ENCODE results near the gene MXRA8. TPM values are rescaled to one million over a fixed set of nuclear protein-coding genes. Genes with fewer than 3 reads are reported as not detected.
A peak's percentile ranks its signal among the peaks of the same experiment; 100 is the strongest.

The MXRA8 gene
- total RNA-seq, 6 experiments from 2014 or later: 2.2 to 11.9 (median 3.3) TPM

DNA sequence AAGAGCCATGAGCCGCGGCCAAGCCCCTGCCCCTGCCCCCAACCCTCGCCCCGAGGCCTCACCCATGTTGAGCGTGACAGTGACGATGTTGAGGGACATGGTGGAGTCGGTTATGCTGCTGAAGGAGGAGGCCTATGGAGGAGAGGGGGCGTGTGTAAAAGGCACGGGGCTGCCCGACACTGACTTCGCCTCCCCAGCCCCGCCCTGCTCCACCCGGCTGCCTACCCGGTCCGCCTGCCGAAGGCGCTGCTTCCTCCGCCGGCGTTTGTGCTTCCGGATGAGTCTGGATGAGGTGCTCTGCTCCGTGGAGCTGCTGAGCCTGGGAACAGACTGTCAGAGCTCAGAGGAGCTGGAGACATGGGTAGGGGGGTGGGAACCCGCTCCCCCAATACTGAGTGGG, 18.2 kb downstream of the MXRA8 start:
- no peak for DNase-seq
- ATAC-seq: no peak

DNA sequence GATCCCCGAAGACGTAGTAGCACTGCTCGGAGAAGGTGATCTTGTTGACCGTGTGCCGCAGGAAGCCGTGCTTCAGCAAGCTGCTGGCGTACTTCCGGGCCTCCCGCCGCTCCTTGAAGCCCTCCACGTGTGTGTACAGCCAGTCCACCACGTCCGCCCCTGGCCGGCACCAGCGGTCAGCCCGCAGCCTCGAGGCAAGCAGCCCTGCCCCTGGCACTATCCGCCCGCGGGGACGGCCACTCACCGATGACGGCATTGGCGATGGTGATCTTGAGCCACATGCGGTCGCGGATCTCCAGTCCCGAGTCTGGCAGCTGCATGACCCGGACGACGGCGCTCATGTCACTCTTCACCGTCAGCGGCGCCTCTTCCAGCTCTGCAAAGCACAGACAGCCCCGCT, 20.1 kb downstream of the MXRA8 start:
- Histone ChIP-seq H3K9me3 (no peaks in the 10 kb centered on the region), H3K4me3 (no peak overlapping the region), H3K27me3 (no peaks in the 10 kb centered on the region), H3K27ac (no peak overlapping the region), H3K36me3 (peaks cover 0 to 18% (median 2%) of the 10 kb centered on the region in 4 donors), H3K4me1 (peaks cover 0 to 2% (median 0%) of the 10 kb centered on the region in 4 donors)
- WGBS (ENCODE audit: insufficient coverage, low coverage, low lambda C conversion rate, missing lambda C conversion rate): no CpG with 5 or more reads among the region's 36 CpGs
- TF ChIP-seq, protein P1, sequence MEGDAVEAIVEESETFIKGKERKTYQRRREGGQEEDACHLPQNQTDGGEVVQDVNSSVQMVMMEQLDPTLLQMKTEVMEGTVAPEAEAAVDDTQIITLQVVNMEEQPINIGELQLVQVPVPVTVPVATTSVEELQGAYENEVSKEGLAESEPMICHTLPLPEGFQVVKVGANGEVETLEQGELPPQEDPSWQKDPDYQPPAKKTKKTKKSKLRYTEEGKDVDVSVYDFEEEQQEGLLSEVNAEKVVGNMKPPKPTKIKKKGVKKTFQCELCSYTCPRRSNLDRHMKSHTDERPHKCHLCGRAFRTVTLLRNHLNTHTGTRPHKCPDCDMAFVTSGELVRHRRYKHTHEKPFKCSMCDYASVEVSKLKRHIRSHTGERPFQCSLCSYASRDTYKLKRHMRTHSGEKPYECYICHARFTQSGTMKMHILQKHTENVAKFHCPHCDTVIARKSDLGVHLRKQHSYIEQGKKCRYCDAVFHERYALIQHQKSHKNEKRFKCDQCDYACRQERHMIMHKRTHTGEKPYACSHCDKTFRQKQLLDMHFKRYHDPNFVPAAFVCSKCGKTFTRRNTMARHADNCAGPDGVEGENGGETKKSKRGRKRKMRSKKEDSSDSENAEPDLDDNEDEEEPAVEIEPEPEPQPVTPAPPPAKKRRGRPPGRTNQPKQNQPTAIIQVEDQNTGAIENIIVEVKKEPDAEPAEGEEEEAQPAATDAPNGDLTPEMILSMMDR (IDR thresholded peaks at IDR 0.05): no peak
- TF ChIP-seq POLR2A (IDR thresholded peaks at IDR 0.05): no peak
- ATAC-seq (no peak), DNase-seq (no peak)
- intact Hi-C loops (cut with DNase I): no loop called here

More for the DNA sequence above, 18.2 kb downstream of the MXRA8 start:
- no peak for TF ChIP-seq POLR2A (IDR thresholded peaks at IDR 0.05)
- TF ChIP-seq, protein P1 (IDR thresholded peaks at IDR 0.05): no peak
- H3K4me3 ChIP-seq: no peak overlapping the region
- intact Hi-C loops (cut with DNase I): no loop called here
- no peaks in the 10 kb centered on the region for H3K27me3 ChIP-seq
- H3K36me3 ChIP-seq: peaks cover 0 to 18% (median 2%) of the 10 kb centered on the region in 4 donors
- 90% methylated on average over 10 of the region's 23 CpGs for WGBS (ENCODE audit: insufficient coverage, low coverage, low lambda C conversion rate, missing lambda C conversion rate)
- no peak overlapping the region for H3K27ac ChIP-seq
- peaks cover 0 to 21% (median 12%) of the 10 kb centered on the region in 4 donors for H3K4me1 ChIP-seq
- H3K9me3 ChIP-seq: no peaks in the 10 kb centered on the region

DNA sequence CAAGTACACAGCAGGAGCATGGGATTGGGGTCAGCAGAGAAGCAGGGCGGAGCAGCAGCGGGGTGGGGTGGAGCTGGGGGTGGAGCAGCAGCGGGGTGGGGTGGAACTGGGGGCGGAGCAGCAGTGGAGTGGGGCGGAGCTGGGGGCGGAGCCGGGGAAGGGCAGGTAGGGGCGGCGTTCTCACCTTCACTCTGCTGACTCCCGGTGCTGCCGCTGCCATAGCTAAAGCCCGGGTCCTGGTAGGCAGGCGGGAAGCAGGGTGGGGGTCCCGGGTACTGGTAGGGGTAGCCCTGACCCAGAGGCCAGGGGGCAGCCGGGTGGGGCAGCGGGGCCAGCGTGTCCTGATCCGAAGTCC, 20.6 kb downstream of the MXRA8 start:
- 55% methylated on average over 2 of the region's 18 CpGs for WGBS (ENCODE audit: insufficient coverage, low coverage, low lambda C conversion rate, missing lambda C conversion rate)
- ATAC-seq: peak in 3 of 4 donors; percentile 8 to 42 (median 18)
- Histone ChIP-seq H3K4me3 (no peak overlapping the region), H3K27me3 (no peaks in the 10 kb centered on the region), H3K36me3 (peaks cover 0 to 18% (median 2%) of the 10 kb centered on the region in 4 donors), H3K4me1 (no peaks in the 10 kb centered on the region), H3K9me3 (no peaks in the 10 kb centered on the region), H3K27ac (no peak overlapping the region)
- intact Hi-C loops (cut with DNase I): no loop called here
- DNase-seq: no peak
- TF ChIP-seq, protein P1 (IDR thresholded peaks at IDR 0.05): no peak
- no peak for TF ChIP-seq POLR2A (IDR thresholded peaks at IDR 0.05)

DNA sequence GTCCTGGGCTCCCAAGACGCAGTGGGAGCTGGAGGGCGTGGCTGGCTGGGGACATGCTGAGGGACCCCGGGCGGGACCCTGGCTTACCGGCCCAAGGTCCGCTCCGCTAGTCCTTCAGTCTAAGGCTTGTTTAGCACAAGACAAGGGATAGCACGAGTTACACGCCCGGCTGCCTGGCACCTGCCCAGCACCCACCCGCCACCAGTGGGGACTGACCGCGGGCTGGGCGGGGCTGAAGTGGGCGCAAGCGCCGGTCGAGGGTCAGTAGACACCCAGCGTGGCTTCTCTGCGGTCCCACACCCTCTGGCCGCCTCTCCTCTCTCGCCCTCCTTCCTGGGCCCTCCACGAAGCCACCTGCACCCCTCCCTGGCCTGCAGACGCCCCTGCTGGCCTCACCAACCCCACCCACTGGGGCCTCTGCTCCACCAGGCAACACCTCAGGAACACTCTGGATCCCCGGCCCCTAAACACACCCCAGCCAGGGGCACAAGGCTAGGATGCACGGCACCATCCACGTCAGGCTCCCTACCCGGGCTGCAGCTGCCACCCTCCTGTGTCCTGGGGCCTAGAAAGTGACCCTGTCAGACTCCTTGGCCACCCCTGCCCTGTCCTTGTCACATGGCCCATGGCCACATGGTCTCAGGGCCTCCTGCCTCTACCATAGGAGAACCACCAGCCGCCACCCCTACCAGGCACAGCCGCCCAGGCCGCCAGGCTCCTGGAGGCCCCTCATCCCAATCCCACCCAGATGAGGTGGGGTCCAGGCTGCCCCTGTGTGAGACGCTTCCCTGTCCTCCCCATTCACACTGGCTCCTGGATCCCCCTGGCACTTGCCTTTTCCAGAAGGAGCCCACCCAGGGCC, 21.2 kb downstream of the MXRA8 start:
- no peaks in the 10 kb centered on the region for H3K9me3 ChIP-seq
- intact Hi-C loops (cut with DNase I): no loop called here
- H3K27ac ChIP-seq: no peak overlapping the region
- H3K4me3 ChIP-seq: no peak overlapping the region
- 72% methylated on average over 5 of the region's 32 CpGs for WGBS (ENCODE audit: insufficient coverage, low coverage, low lambda C conversion rate, missing lambda C conversion rate)
- peaks cover 0 to 18% (median 2%) of the 10 kb centered on the region in 4 donors for H3K36me3 ChIP-seq
- no peak for ATAC-seq
- TF ChIP-seq, protein P1 (IDR thresholded peaks at IDR 0.05): no peak
- TF ChIP-seq POLR2A (IDR thresholded peaks at IDR 0.05): no peak
- H3K27me3 ChIP-seq: no peaks in the 10 kb centered on the region
- DNase-seq: no peak
- peaks cover 0 to 5% (median 0%) of the 10 kb centered on the region in 4 donors for H3K4me1 ChIP-seq
